ENCODE data around the gene MUC5AC.

The MUC5AC gene

GRCh38 chr11:1120532-1121330 lies 37.0 kb upstream of the MUC5AC start:
- DNase-seq (ENCODE audit: low read depth in 2 of 2) = no peak

DNA sequence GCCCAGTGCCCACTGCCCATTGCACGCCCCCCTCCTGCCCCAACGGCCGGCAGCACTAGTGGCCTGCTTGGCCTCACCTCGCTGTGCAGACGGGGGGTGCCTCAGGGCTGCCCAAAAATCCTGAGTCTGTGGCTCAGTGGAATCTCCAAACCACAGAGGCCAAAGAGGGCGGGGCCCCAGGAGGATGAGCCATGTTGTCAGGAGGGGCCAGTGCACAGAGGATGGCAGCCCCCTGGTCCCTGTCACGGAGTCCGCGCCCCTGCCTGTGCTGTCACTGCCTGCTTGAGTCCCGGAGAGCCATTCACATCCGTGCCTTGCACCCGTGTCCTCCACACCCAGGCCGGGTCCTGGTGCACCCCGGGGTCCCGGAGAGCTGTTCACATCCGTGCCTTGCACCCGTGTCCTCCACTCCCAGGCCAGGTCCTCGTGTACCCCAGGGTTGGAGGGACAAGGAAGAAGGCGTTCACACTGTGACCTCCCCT lies 36.4 kb upstream of the MUC5AC start:
- DNase-seq (ENCODE audit: low read depth in 2 of 2) = no peak

- no peak for DNase-seq (ENCODE audit: low read depth in 2 of 2)
Observed at GRCh38 chr11:1121813-1122663, 35.7 kb upstream of the MUC5AC start.

DNA sequence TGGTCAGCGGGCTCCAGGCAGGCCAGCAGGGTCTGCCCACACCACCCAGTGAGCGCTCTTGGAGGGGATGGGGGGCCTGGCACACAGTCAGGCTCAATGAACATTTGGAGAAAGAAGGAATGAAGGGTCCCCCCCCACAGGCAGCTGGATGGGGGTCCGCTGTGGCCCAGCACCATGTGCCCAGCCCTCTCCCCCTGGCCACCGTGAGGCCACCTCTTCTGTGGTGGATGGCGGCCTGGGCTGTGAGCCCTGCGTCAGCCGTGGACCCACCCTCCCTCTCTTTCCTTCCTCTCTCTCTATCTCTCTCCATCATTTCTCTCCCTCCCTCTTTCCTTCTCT lies 35.1 kb upstream of the MUC5AC start:
- no peak for DNase-seq (ENCODE audit: low read depth in 2 of 2)

DNA sequence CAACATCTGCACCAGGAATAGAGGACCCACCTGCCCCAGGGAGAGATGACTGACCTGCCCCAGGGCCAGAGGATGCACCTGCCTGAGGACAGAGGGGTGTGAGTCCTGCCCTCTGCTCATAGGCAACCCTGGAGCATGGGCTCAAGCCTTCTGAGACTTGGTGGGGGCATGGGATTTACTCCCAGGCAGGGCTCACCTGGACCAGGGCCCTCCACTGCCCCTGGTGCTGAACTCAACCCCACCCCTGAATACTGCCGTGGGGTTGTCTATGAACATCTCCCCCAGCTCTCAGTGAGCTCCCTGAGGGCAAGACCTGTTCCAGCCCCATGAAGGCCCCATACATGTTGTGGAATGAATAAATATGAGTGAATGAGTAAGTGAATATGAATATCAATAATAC lies 33.8 kb upstream of the MUC5AC start:
- DNase-seq (ENCODE audit: low read depth in 2 of 2) = no peak

GRCh38 chr11:1125803-1126202 lies 31.9 kb upstream of the MUC5AC start:
- no peak for DNase-seq (ENCODE audit: low read depth in 2 of 2)

- no peak for DNase-seq (ENCODE audit: low read depth in 2 of 2)
Observed at GRCh38 chr11:1126491-1126926, 31.2 kb upstream of the MUC5AC start.

- DNase-seq (ENCODE audit: low read depth in 2 of 2) = no peak
Observed at GRCh38 chr11:1126935-1127663, 30.7 kb upstream of the MUC5AC start.

GRCh38 chr11:1127664-1128162 lies 30.0 kb upstream of the MUC5AC start:
- no peak for DNase-seq (ENCODE audit: low read depth in 2 of 2)

DNA sequence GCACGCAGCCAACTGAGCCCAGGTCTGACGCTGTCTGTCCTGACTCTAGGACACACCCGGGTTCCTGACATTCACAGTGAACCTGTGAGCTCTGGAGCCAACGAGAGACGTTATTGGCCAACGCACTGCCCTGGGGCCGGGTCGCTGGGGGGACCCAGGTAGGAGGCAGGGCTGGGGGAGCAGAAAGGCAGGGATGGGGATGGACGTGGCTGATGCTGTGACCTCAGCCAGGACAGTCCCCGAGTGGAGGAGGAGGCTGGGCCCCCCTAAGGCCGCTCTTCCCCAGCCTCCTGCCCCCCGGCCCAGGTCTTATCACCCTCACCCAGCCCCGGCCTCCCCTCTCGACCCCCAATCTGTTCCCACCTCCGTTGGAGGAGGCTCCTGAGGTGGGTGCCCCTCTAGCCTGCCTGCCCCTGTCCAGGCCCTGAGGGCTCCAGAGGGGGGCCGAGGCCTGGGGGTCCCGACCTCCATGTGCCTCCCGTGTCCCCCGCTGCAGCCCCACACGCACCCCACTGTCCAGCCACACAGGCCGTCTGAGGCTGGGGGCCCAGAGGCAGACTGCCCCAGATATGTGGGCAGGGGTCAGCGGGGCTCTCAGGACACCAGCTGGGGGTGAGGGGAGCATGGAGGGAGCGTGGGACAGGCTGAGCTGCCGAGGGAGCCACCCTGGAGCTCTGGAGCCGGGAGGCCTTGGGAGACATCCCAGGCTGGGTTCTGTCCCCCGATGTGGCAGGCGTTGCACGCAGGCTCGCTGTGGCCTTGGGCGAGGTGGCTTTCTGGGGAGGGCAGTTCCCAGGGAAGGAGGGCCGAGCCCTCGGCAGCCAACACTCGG lies 29.2 kb upstream of the MUC5AC start:
- DNase-seq (ENCODE audit: low read depth in 2 of 2) = no peak

- DNase-seq (ENCODE audit: low read depth in 2 of 2) = no peak
Observed at GRCh38 chr11:1129143-1129610, 28.6 kb upstream of the MUC5AC start.

GRCh38 chr11:1129611-1130160 lies 28.1 kb upstream of the MUC5AC start:
- DNase-seq (ENCODE audit: low read depth in 2 of 2) = no peak

DNA sequence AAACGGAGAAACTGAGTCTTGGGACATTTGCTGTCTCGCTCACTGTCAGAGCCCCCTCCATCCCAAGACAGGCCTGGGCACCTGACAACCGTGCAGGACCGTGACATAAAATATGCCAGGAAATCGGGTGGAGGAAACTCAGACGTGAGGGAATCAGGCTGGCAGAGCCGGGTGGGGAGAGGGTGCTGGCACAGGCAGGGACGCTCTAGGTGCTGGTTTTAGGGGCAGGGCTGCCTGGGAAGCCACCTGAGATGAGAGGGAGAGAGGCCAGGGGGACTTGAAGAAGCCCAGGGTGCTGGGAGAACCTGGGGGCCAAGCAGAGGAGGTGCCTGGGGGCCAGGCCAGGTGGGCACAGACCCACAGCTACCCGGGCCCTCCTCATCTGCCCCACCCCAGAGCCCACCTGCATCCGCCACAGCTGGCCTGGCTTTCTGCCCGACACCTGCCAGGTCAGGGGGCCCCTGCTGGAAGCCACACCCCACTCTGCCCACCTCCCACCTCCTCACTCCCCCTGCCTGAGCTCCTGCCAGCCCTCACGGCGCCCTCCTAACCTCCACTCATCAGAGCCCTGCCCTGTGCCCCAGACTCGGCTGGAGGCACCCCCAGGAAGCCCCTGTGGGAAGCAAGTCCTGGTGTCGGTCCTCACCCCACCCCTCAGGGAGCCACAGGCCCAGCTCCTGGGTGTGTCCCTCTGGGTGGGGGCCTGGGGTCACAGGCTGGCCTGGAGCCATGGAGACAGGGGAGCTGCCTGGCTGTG lies 27.3 kb upstream of the MUC5AC start:
- no peak for DNase-seq (ENCODE audit: low read depth in 2 of 2)

GRCh38 chr11:1131033-1131911 lies 26.5 kb upstream of the MUC5AC start:
- no peak for DNase-seq (ENCODE audit: low read depth in 2 of 2)

DNA sequence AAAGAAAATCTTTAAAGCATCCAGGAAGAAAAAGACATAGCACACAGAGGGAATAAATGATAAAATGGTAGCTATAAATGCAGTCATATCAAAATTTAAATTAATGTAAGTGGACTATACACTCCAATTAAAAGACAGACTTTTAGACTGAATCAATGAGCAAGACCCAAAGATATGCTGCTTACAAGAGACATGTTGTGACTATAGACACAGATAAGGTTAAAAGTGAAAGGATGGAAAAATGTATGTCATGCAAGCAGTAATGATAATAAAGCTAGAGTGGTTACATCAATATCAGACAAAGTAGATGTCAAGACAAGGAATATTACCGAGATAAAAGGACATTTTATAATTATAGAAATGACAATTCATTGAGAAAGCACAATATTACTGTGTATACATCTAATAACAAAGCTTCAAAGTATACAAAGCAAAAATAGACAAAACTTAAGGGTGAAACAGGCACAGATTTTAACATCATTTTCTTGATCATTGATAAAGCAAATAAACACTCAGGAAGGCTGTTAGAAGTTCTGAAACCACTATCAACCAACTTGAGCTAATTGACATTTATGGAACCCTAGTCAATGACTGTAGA lies 22.8 kb upstream of the MUC5AC start:
- DNase-seq (ENCODE audit: low read depth in 2 of 2) = no peak

DNA sequence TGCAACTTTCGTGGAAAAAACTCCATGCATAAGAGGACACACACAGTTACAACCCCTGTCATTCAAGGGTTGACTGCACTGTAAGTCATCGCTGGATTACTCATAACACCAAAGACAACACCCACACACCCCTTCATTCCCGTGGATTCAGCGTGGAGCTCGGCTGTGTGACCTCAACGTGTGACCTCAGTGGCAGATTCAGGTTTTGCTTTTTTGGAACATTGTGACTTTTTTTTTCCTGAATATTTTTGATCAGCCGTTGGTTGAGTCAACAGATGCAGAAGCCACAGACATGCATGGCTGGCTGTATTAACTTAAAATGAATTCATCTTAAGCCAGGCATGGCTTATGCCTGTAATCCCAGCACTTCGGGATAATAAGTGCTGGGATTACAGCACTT lies 19.7 kb upstream of the MUC5AC start:
- DNase-seq (ENCODE audit: low read depth in 2 of 2) = no peak

DNA sequence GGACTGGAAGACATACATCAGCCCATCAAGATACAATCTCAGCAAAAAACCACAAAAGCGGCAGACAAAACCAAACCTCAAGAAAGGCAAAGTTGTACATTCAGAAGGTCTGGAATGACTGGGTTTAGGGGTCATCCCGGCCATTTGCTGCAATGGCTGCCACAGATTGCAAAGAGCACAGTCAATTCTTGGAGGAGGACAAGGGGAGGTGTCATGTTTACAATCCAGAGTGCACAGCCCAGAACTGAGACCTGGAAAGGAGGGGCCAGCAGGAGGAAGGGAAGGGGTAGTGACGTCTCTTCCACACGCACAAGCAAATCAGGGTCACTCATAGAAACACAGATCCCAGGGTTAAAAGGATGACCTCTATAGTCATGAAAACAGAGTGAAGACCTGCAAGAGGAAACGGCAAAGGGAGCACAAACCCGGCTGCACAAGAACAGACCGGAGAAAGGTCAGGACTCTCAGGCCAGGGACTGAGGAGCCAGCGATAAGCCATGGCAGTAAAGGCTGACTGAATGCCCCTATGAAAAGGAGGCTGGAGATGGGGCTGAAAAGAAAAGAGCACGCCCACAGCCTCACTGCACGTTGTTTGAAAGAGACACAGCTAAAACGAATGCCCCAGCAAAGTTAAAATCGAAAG lies 18.2 kb upstream of the MUC5AC start:
- no peak for DNase-seq (ENCODE audit: low read depth in 2 of 2)

All from activated CD8-positive, alpha-beta memory T cell treated with anti-CD3 and anti-CD28 coated beads for 4 hours (primary cell).